OCI-LY7 (cell line): Measurements from ENCODE around the gene KATNAL1. TPM values are rescaled to one million over a fixed set of nuclear protein-coding genes. Genes with fewer than 3 reads are reported as not detected.
A peak's percentile ranks its signal among the peaks of the same experiment; 100 is the strongest.

Source experiments
- BruUV-seq: library from RNA; stranded (reverse); fragments of 400-500 nt; replicated peaks from 2 replicates; lab custom pipeline; 2021; lab: Mats Ljungman, UMichigan
- CTCF ChIA-PET: fragments of 300-600 bp; sonication (Branson Sonifier 250); formaldehyde crosslinking; loops from one replicate; lab custom pipeline; 2022; ENCODE audit warnings: antibody characterized with exemption; ENCODE audit not compliant: unreplicated experiment; lab: Charles Lee
- POLR2A ChIA-PET: fragments of 300-600 bp; sonication (Branson Sonifier 250); formaldehyde crosslinking; loops from one replicate; lab custom pipeline; 2022; ENCODE audit warnings: antibody characterized with exemption; lab: Charles Lee
- DNase-seq: peaks from one replicate; pipeline ENCODE4 v3.0.0-alpha.2; 2015; ENCODE audit warnings: low spot score
- H2AFZ ChIP-seq: fragments of 200-600 bp; sonication (generic), shearing (Covaris generic); 2 replicates; pipeline ENCODE4 v1.6.1; 2014; ENCODE audit warnings: mild to moderate bottlenecking, antibody characterized with exemption, low read length, moderate library complexity
- H3K27ac ChIP-seq: fragments of 200-600 bp; sonication (generic); 2 replicates; pipeline ENCODE4 v1.5.1; 2014; ENCODE audit warnings: mixed run types, low read depth, mild to moderate bottlenecking, moderate library complexity, low read length, inconsistent platforms; ENCODE audit not compliant: poor library complexity, severe bottlenecking
- H3K36me3 ChIP-seq: fragments of 200-600 bp; sonication (generic); 2 replicates; pipeline ENCODE4 v1.6.1; 2014; ENCODE audit warnings: mild to moderate bottlenecking, antibody characterized with exemption, low read length, moderate library complexity, mixed read lengths; ENCODE audit not compliant: insufficient read depth
- H3K4me1 ChIP-seq: fragments of 200-600 bp; sonication (generic); 2 replicates; pipeline ENCODE4 v1.5.1; 2014; ENCODE audit warnings: mild to moderate bottlenecking, low read length; ENCODE audit not compliant: insufficient read depth, poor library complexity, severe bottlenecking
- H3K4me2 ChIP-seq: fragments of 200-600 bp; sonication (generic); 2 replicates; pipeline ENCODE4 v1.6.1; 2014; ENCODE audit warnings: mild to moderate bottlenecking, low read length
- H3K4me3 ChIP-seq: fragments of 200-600 bp; sonication (generic); 2 replicates; pipeline ENCODE4 v1.5.1; 2014; ENCODE audit warnings: mild to moderate bottlenecking, low read depth, low read length; ENCODE audit not compliant: poor library complexity, severe bottlenecking
- H3K79me2 ChIP-seq: fragments of 200-600 bp; sonication (generic); 2 replicates; pipeline ENCODE4 v1.6.1; 2016; ENCODE audit warnings: low read depth, mild to moderate bottlenecking, low read length, moderate library complexity, mixed read lengths; ENCODE audit not compliant: insufficient read depth
- H3K9me2 ChIP-seq: fragments of 200-600 bp; sonication (generic); 2 replicates; pipeline ENCODE4 v1.6.1; 2016; ENCODE audit warnings: mild to moderate bottlenecking, low read length, mixed read lengths; ENCODE audit not compliant: insufficient read depth
- H3K9me3 ChIP-seq: fragments of 200-600 bp; sonication (generic); 2 replicates; pipeline ENCODE4 v1.6.1; 2014; ENCODE audit warnings: mild to moderate bottlenecking, mixed run types, low read length, mixed read lengths
- H4K20me1 ChIP-seq: fragments of 200-600 bp; sonication (generic); 2 replicates; pipeline ENCODE4 v1.6.1; 2014; ENCODE audit warnings: mild to moderate bottlenecking, antibody characterized with exemption, low read length, moderate library complexity, mixed read lengths; ENCODE audit not compliant: insufficient read depth
- CTCF ChIP-seq: fragments of 200-600 bp; sonication (generic); conservative IDR thresholded peaks from 2 replicates; pipeline ENCODE4 v1.5.1; 2014; ENCODE audit warnings: mild to moderate bottlenecking, antibody characterized with exemption, low read length, moderate library complexity, mixed read lengths
- EZH2phosphoT487 ChIP-seq: fragments of 200-600 bp; sonication (generic); IDR thresholded peaks from 2 replicates; pipeline ENCODE4 v1.6.1; 2018; ENCODE audit warnings: low read depth, borderline replicate concordance, mild to moderate bottlenecking, mixed run types, antibody characterized with exemption, low read length, moderate library complexity, mixed read lengths
- intact Hi-C: fragments of 100-400 bp; cut with micrococcal nuclease; formaldehyde crosslinking; loops from one replicate; pipeline ENCODE4 v1.10.0; 2022; ENCODE audit not compliant: unreplicated experiment
- total RNA-seq, 2 experiments: library from RNA; depleted of rRNA in 1 of 2; stranded (reverse); fragments of >200 nt in 1 of 2; shearing (Covaris generic) in 1 of 2; gene quantifications; 2 replicates each; pipeline ENCODE4 v1.2.3, GENCODE V29; 2014 to 2022

Gene KATNAL1
- total RNA-seq, 2 experiments from 2014 or later, result 13.9 to 34.5 TPM

GRCh38 chr13:30295116-30295515 lies 12.2 kb downstream of the KATNAL1 start:
- ChIA-PET CTCF (no interaction called here), POLR2A (interaction anchor here (3.3 kb wide), 1 partner anchor 9 kb away, joined by 13 read pairs; no protein-coding TSS in a partner anchor)
- H2AFZ ChIP-seq, result no peak overlapping the region
- H3K4me2 ChIP-seq, result no peak overlapping the region
- no peaks in the 10 kb centered on the region for H3K9me2 ChIP-seq
- H3K4me1 ChIP-seq, result peaks cover 49% of the 10 kb centered on the region
- no peak for DNase-seq
- no peak overlapping the region for H3K4me3 ChIP-seq
- peaks cover 26% of the 10 kb centered on the region; the same call in 1 of the 2 replicates for H3K9me3 ChIP-seq
- H3K79me2 ChIP-seq, result peaks cover 95% of the 10 kb centered on the region
- intact Hi-C loops, result no loop called here
- TF ChIP-seq EZH2phosphoT487 (no peak), CTCF (no peak)
- no TSS peak for BruUV-seq
- peaks cover 20% of the 10 kb centered on the region for H3K36me3 ChIP-seq
- peaks cover 4% of the 10 kb centered on the region; the same call in 1 of the 2 replicates for H4K20me1 ChIP-seq
- H3K27ac ChIP-seq, result no peak overlapping the region

GRCh38 chr13:30294004-30294403 lies 13.3 kb downstream of the KATNAL1 start:
- peaks cover 95% of the 10 kb centered on the region for H3K79me2 ChIP-seq
- BruUV-seq, result no TSS peak
- no peak overlapping the region for H3K27ac ChIP-seq
- H2AFZ ChIP-seq, result no peak overlapping the region
- peaks cover 17% of the 10 kb centered on the region; the same call in 1 of the 2 replicates for H3K9me3 ChIP-seq
- H3K36me3 ChIP-seq, result peaks cover 24% of the 10 kb centered on the region
- no peak for DNase-seq
- H4K20me1 ChIP-seq, result peaks cover 4% of the 10 kb centered on the region; the same call in 1 of the 2 replicates
- TF ChIP-seq CTCF (no peak), EZH2phosphoT487 (no peak)
- ChIA-PET CTCF (no interaction called here), POLR2A (interaction anchor here (1.0 to 3.3 kb wide), 2 partner anchors 9 to 10 kb away, joined by 3 to 13 read pairs; no protein-coding TSS in a partner anchor)
- peaks cover 45% of the 10 kb centered on the region for H3K4me1 ChIP-seq
- no peak overlapping the region for H3K4me2 ChIP-seq
- no peaks in the 10 kb centered on the region; the same call in 1 of the 2 replicates for H3K9me2 ChIP-seq
- H3K4me3 ChIP-seq, result no peak overlapping the region
- intact Hi-C loops, result no loop called here

GRCh38 chr13:30292325-30292724 lies 15.0 kb downstream of the KATNAL1 start:
- no TSS peak for BruUV-seq
- H3K4me2 ChIP-seq, result peak overlapping the region; percentile 74
- TF ChIP-seq EZH2phosphoT487, result no peak
- TF ChIP-seq CTCF, result no peak
- H3K79me2 ChIP-seq, result peaks cover 95% of the 10 kb centered on the region
- CTCF ChIA-PET, result no interaction called here
- H2AFZ ChIP-seq, result no peak overlapping the region
- H3K4me1 ChIP-seq, result peaks cover 45% of the 10 kb centered on the region
- H3K27ac ChIP-seq, result peak overlapping the region; percentile 53
- POLR2A ChIA-PET, result interaction anchor here (2.2 kb wide), 1 partner anchor 11 kb away, joined by 7 read pairs; no protein-coding TSS in a partner anchor
- DNase-seq, result peak; percentile 76
- peaks cover 20% of the 10 kb centered on the region; the same call in 1 of the 2 replicates for H3K9me3 ChIP-seq
- peaks cover 4% of the 10 kb centered on the region; the same call in 1 of the 2 replicates for H4K20me1 ChIP-seq
- H3K36me3 ChIP-seq, result peaks cover 26% of the 10 kb centered on the region
- intact Hi-C loops, result no loop called here
- H3K9me2 ChIP-seq, result no peaks in the 10 kb centered on the region; the same call in 1 of the 2 replicates
- H3K4me3 ChIP-seq, result peak overlapping the region; percentile 37
